ENCODE measurements around the gene KLF5.

The KLF5 gene

DNA sequence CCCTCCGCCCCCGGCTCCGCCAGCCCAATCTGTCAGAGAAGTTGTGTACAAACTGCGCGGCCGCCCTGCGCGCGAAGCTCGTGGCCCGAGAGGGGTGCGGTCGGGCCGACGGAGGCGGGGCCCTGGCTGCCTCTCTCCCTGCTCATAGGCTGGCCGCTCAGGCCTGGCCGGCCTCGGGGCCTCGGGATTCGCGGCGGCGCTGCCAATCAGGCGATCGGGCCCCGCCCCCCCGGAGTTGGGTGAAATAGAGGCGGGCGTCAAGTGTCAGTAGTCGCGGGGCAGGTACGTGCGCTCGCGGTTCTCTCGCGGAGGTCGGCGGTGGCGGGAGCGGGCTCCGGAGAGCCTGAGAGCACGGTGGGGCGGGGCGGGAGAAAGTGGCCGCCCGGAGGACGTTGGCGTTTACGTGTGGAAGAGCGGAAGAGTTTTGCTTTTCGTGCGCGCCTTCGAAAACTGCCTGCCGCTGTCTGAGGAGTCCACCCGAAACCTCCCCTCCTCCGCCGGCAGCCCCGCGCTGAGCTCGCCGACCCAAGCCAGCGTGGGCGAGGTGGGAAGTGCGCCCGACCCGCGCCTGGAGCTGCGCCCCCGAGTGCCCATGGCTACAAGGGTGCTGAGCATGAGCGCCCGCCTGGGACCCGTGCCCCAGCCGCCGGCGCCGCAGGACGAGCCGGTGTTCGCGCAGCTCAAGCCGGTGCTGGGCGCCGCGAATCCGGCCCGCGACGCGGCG, at the start of gene KLF5:
KLF5 (plus strand) TSS at position 270 of the 724 bp plus-strand sequence; CDS start at position 593, 323 bp downstream.
- TF ChIP-seq, protein P1, sequence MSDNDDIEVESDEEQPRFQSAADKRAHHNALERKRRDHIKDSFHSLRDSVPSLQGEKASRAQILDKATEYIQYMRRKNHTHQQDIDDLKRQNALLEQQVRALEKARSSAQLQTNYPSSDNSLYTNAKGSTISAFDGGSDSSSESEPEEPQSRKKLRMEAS (IDR thresholded peaks at IDR 0.05): peak; percentile 91
- TF ChIP-seq EGR1 (IDR thresholded peaks at IDR 0.05): peak; percentile 69
- TF ChIP-seq, protein P2, sequence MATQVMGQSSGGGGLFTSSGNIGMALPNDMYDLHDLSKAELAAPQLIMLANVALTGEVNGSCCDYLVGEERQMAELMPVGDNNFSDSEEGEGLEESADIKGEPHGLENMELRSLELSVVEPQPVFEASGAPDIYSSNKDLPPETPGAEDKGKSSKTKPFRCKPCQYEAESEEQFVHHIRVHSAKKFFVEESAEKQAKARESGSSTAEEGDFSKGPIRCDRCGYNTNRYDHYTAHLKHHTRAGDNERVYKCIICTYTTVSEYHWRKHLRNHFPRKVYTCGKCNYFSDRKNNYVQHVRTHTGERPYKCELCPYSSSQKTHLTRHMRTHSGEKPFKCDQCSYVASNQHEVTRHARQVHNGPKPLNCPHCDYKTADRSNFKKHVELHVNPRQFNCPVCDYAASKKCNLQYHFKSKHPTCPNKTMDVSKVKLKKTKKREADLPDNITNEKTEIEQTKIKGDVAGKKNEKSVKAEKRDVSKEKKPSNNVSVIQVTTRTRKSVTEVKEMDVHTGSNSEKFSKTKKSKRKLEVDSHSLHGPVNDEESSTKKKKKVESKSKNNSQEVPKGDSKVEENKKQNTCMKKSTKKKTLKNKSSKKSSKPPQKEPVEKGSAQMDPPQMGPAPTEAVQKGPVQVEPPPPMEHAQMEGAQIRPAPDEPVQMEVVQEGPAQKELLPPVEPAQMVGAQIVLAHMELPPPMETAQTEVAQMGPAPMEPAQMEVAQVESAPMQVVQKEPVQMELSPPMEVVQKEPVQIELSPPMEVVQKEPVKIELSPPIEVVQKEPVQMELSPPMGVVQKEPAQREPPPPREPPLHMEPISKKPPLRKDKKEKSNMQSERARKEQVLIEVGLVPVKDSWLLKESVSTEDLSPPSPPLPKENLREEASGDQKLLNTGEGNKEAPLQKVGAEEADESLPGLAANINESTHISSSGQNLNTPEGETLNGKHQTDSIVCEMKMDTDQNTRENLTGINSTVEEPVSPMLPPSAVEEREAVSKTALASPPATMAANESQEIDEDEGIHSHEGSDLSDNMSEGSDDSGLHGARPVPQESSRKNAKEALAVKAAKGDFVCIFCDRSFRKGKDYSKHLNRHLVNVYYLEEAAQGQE (IDR thresholded peaks at IDR 0.05; ENCODE audit: low read depth): no peak
- peak; percentile 30; the same call in 1 of the 2 replicates for TF ChIP-seq EP300 (IDR thresholded peaks at IDR 0.05; ENCODE audit: borderline replicate concordance)
- TF ChIP-seq TAF1 (IDR thresholded peaks at IDR 0.05; ENCODE audit: low read depth): peak; percentile 98
- no peak for TF ChIP-seq YY1 (IDR thresholded peaks at IDR 0.05; ENCODE audit: low read depth)
- peak; percentile 30; the same call in 1 of the 2 replicates for TF ChIP-seq FOXM1 (IDR thresholded peaks at IDR 0.05; ENCODE audit: borderline replicate concordance, low read depth)
- no peak for TF ChIP-seq CREB1 (IDR thresholded peaks at IDR 0.05; ENCODE audit: low read depth)
- TF ChIP-seq ZBTB7A (IDR thresholded peaks at IDR 0.05; ENCODE audit: low read depth): no peak
- TF ChIP-seq TCF12 (IDR thresholded peaks at IDR 0.05; ENCODE audit: low read depth): no peak; the same call in 1 of the 2 replicates
- TF ChIP-seq RAD21 (IDR thresholded peaks at IDR 0.05; ENCODE audit: low read depth): no peak
- TF ChIP-seq NFIC (IDR thresholded peaks at IDR 0.05): peak; percentile 23; the same call in 1 of the 2 replicates
- no peak for TF ChIP-seq TEAD4 (IDR thresholded peaks at IDR 0.05)
- TF ChIP-seq, protein P3, sequence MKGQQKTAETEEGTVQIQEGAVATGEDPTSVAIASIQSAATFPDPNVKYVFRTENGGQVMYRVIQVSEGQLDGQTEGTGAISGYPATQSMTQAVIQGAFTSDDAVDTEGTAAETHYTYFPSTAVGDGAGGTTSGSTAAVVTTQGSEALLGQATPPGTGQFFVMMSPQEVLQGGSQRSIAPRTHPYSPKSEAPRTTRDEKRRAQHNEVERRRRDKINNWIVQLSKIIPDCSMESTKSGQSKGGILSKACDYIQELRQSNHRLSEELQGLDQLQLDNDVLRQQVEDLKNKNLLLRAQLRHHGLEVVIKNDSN (IDR thresholded peaks at IDR 0.05): peak; percentile 37
- no peak; the same call in 1 of the 2 replicates for TF ChIP-seq CEBPB (IDR thresholded peaks at IDR 0.05)

DNA sequence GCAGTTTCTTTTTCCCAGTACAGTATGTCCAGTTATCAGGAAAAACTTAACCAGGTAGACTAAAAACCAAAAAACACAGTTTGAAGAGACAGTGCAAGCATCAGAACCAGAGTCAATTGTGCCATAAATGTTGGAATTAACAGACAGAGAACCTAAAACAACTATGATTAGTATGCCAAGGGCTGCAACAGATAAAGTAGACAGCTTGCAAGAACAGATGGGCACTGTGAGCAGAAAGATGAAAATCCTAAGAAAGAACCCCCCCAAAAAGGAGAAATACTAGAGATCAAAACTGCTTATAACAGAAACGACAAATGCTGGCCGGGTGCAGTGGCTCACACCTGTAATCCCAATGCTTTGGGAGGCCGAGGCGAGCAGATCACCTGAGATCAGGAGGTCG, 47.1 kb upstream of the KLF5 start:
- TF ChIP-seq EP300 (IDR thresholded peaks at IDR 0.05; ENCODE audit: borderline replicate concordance) (no peak), FOXM1 (IDR thresholded peaks at IDR 0.05; ENCODE audit: borderline replicate concordance, low read depth) (no peak), NFIC (IDR thresholded peaks at IDR 0.05) (no peak), YY1 (IDR thresholded peaks at IDR 0.05; ENCODE audit: low read depth) (no peak), TEAD4 (IDR thresholded peaks at IDR 0.05) (no peak), TAF1 (IDR thresholded peaks at IDR 0.05; ENCODE audit: low read depth) (no peak)
- TF ChIP-seq, protein P2 (IDR thresholded peaks at IDR 0.05; ENCODE audit: low read depth): no peak
- TF ChIP-seq, protein P1 (IDR thresholded peaks at IDR 0.05): no peak

DNA sequence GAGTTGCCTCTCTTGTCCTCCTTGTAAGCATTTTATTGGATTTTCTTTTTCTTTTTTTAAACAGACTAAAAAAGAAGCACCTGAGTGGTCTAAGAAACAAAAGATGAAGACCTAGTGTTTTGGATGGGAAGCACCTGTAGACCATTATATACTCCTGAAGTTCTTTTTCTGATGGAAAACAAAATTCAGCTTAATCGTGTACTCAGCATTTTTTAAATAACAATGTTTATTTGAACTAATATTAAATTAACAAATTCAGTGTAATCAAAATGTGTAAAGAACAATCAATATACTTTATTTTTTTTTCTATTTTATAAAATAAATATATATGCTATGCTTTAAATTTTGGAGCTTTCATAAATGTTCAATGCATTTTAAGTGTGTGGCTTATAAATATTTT, 43.0 kb upstream of the KLF5 start:
- TF ChIP-seq NFIC (IDR thresholded peaks at IDR 0.05) (no peak), CREB1 (IDR thresholded peaks at IDR 0.05; ENCODE audit: low read depth) (no peak)

DNA sequence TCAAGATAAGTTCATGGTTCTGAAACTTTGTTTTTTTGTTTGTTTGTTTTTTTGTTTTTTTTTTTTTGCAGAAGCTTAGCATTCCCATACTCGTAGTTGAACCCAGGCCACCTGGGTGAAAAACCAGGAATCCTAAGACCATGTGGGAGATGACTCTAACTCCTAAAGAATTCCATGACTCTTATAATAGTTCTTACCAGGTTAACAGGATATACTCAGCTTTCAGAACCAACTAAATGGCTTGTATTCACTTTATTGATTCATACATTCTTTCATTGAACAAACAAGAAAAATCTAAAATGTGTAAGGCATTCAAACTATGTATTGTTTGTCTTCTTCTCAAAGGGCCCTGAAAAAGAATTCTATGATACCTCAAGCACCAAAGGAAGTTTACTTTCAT, 40.5 kb upstream of the KLF5 start:
- TF ChIP-seq, protein P3 (IDR thresholded peaks at IDR 0.05): no peak
- TF ChIP-seq, protein P1 (IDR thresholded peaks at IDR 0.05): no peak
- no peak for TF ChIP-seq FOXM1 (IDR thresholded peaks at IDR 0.05; ENCODE audit: borderline replicate concordance, low read depth)
- TF ChIP-seq TEAD4 (IDR thresholded peaks at IDR 0.05): no peak
- no peak for TF ChIP-seq YY1 (IDR thresholded peaks at IDR 0.05; ENCODE audit: low read depth)
- TF ChIP-seq CREB1 (IDR thresholded peaks at IDR 0.05; ENCODE audit: low read depth): no peak
- no peak for TF ChIP-seq ZBTB7A (IDR thresholded peaks at IDR 0.05; ENCODE audit: low read depth)
- TF ChIP-seq TCF12 (IDR thresholded peaks at IDR 0.05; ENCODE audit: low read depth): no peak
- TF ChIP-seq, protein P2 (IDR thresholded peaks at IDR 0.05; ENCODE audit: low read depth): no peak
- no peak for TF ChIP-seq RAD21 (IDR thresholded peaks at IDR 0.05; ENCODE audit: low read depth)
- no peak for TF ChIP-seq NFIC (IDR thresholded peaks at IDR 0.05)
- no peak for TF ChIP-seq CEBPB (IDR thresholded peaks at IDR 0.05)
- no peak for TF ChIP-seq TAF1 (IDR thresholded peaks at IDR 0.05; ENCODE audit: low read depth)
- no peak for TF ChIP-seq EGR1 (IDR thresholded peaks at IDR 0.05)
- TF ChIP-seq EP300 (IDR thresholded peaks at IDR 0.05; ENCODE audit: borderline replicate concordance): no peak
